GM19463 (cell line): Measurements from ENCODE around the gene LRRC10.
"Not testable (repeated sequence)": the region's sequence is repeated elsewhere in the genome, so short reads cannot be mapped to it uniquely, and the experiment has no call there.

ENCODE experiments used
- ATAC-seq: cut with Tn5 transposase; IDR thresholded peaks from one replicate; pipeline ENCODE4 v1.9.1; 2021; ENCODE audit warnings: mild to moderate bottlenecking, moderate library complexity; ENCODE audit not compliant: unreplicated experiment

LRRC10 gene

GRCh38 chr12:69620077-69620476 is 9.4 kb upstream of the LRRC10 start:
- ATAC-seq, result no peak

- no peak for ATAC-seq
These were observed 8.3 kb upstream of the LRRC10 start for GRCh38 chr12:69619050-69619449.

- ATAC-seq, result no peak
These were observed 5.3 kb upstream of the LRRC10 start for GRCh38 chr12:69616025-69616424.

GRCh38 chr12:69613351-69613750 is 2.6 kb upstream of the LRRC10 start:
- ATAC-seq, result no peak

GRCh38 chr12:69610126-69610525 is 581 bp downstream of the LRRC10 start:
- no peak for ATAC-seq

GRCh38 chr12:69608114-69608513 is 2.6 kb downstream of the LRRC10 start:
- no peak for ATAC-seq

- ATAC-seq, result not testable (repeated sequence)
These were observed 6.4 kb downstream of the LRRC10 start for GRCh38 chr12:69604275-69604674.

GRCh38 chr12:69603556-69603955 is 7.2 kb downstream of the LRRC10 start:
- not testable (repeated sequence) for ATAC-seq

GRCh38 chr12:69602954-69603353 is 7.8 kb downstream of the LRRC10 start:
- ATAC-seq, result no peak

- ATAC-seq, result no peak
These were observed 8.6 kb downstream of the LRRC10 start for GRCh38 chr12:69601962-69602685.

GRCh38 chr12:69600804-69601203 is 9.9 kb downstream of the LRRC10 start:
- no peak for ATAC-seq

- no peak for ATAC-seq
These were observed 12.4 kb downstream of the LRRC10 start for GRCh38 chr12:69598174-69598753.

- no peak for ATAC-seq
These were observed 15.0 kb downstream of the LRRC10 start for GRCh38 chr12:69595689-69596088.

- no peak for ATAC-seq
These were observed 21.6 kb downstream of the LRRC10 start for GRCh38 chr12:69589082-69589481.

- ATAC-seq, result no peak
These were observed 22.2 kb downstream of the LRRC10 start for GRCh38 chr12:69588527-69588926.

- ATAC-seq, result peak; percentile 97
These were observed 25.3 kb downstream of the LRRC10 start, which contains the start of gene CCT2 for GRCh38 chr12:69585189-69586062. TSS of gene CCT2 (plus strand) at chr12:69585459. CDS start at chr12:69585522, 63 bp downstream.

GRCh38 chr12:69583203-69583602 is 27.5 kb downstream of the LRRC10 start:
- no peak for ATAC-seq

GRCh38 chr12:69580074-69580473 is 30.6 kb downstream of the LRRC10 start:
- no peak for ATAC-seq

GRCh38 chr12:69579029-69579428 is 31.7 kb downstream of the LRRC10 start:
- ATAC-seq, result peak; percentile 57

- ATAC-seq, result no peak
These were observed 32.4 kb downstream of the LRRC10 start for GRCh38 chr12:69578283-69578682.

- ATAC-seq, result no peak
These were observed 35.4 kb downstream of the LRRC10 start for GRCh38 chr12:69575346-69575745.
